Middle frontal gyrus (tissue), 1 donor: Measurements from ENCODE around the gene AP2S1.
"Not testable (repeated sequence)": the region's sequence is repeated elsewhere in the genome, so short reads cannot be mapped to it uniquely, and the experiment has no call there.

Source experiments
- DNase-seq: peaks from one replicate; pipeline ENCODE4 v3.0.0-alpha.2; 2015; ENCODE audit warnings: low spot score; ENCODE audit errors: extremely low spot score

The AP2S1 gene

DNA sequence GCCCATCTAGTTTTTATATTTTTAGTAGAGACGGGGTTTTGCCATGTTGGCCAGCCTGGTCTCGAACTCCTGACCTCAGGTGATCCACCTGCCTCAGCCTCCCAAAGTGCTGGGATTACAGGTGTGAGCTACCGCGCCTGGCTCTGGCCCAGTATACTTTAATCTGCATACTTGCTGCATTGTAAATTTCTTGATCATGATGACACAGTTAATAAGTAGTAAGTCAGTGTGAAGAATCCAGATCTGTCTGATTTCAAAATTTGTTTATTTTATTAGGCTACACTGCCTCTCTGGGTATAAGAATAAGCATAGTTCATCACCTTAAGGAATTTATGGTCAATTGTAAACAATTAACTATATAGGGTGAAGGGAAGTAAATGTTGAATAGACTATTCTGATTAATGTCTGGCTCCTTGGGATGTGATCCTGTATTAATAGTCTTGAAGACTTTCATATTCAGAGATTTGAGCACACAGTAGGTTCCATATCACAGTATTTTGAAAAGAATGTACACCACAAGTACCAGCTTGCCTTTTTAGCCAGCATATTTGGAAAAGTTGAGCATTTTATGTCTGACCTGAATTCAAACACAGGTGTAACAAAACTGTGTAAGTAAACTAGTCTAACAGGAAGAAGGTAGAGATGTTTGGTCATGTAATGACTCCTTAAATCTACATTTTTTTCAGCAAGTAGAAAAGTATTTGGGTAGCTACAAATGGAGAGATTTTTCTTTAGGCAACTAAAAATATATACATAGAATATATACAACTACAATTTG is 17.6 kb upstream of the AP2S1 start:
- no peak for DNase-seq

- no peak for DNase-seq
These were observed 16.5 kb upstream of the AP2S1 start for GRCh38 chr19:46867170-46867569.

DNA sequence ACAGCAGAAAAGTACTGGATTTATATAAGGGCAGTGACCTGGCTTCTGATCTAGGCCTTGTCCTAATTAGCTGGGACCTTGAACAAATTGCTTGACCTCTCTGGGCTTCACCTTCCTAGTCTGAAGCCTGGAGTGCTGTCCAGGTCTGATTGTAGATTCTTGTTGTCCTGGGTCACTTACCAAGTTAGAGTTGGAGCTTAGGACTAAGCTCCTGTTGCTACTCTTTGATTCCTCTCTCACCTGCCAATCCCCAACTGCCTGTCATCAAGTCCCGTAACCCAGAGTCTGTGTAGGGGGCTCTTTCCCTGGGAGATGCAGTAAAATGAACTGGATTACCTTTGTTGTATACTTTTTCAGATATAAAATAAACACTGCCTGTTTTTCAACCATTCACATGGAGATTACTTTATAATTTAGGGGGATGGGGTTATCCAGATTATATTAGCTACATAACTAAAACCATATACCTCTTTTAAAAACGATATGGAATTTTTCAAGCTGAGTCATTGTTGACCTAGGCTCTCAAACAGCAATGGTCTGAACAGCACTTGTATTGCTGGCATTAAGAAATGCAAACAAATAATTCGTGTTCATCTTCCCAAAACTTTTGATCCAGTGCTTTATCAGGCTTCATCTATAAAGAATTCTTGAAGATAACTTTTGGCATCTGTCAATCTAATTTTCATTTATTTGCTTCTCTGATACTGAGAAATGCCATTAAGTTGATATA is 15.9 kb upstream of the AP2S1 start:
- DNase-seq, result no peak

GRCh38 chr19:46863818-46864629 is 13.4 kb upstream of the AP2S1 start:
- no peak for DNase-seq

GRCh38 chr19:46862974-46863632 is 12.5 kb upstream of the AP2S1 start:
- DNase-seq, result no peak

DNA sequence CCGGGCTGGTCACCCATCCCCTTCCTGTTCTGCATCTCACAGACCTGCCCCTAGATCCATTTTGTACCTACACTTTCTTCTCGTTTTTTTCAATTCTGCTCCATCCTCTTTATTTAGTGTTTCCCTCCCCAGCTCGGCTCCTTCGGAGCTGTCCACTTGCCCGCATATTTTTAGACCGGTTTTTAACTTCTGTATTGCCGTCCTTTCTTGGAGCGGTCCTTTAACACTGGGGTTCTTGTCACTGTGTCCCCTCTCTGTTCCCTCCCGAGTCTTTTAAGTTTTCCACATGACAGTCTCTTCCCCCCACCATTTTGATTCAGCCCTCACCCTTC is 11.8 kb upstream of the AP2S1 start:
- no peak for DNase-seq

GRCh38 chr19:46861691-46862502 is 11.3 kb upstream of the AP2S1 start:
- DNase-seq, result no peak

- no peak for DNase-seq
These were observed 10.4 kb upstream of the AP2S1 start, which contains the start of gene ARHGAP35 for GRCh38 chr19:46860846-46861690. Gene ARHGAP35, plus strand, starts transcription at chr19:46860997. Its CDS starts 57,679 bp downstream, at chr19:46918676.

- DNase-seq, result peak; percentile 94
These were observed 9.6 kb upstream of the AP2S1 start for GRCh38 chr19:46860125-46860845.

DNA sequence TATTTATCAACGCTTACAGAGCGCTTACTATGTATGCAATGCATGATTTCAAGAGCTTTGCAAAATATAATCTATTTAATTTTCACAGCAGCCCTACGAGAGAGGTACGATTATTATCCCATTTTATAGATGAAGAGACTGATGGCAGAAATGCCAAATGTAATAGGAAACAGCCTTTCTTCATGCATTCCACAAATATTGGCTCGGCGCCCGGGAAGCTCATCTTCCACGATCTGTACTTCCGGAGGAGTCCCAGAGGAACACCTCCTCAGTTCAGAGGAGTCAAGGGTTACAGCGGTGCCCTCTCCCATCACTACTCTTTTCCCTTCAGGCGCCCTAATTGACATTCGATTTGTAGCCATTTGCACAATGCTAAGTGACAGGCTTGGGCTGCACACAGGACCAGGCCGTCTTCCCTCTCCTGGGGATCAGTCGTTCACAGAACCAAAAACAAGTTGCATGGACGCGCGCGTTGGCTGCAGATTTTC is 9.0 kb upstream of the AP2S1 start:
- no peak for DNase-seq

DNA sequence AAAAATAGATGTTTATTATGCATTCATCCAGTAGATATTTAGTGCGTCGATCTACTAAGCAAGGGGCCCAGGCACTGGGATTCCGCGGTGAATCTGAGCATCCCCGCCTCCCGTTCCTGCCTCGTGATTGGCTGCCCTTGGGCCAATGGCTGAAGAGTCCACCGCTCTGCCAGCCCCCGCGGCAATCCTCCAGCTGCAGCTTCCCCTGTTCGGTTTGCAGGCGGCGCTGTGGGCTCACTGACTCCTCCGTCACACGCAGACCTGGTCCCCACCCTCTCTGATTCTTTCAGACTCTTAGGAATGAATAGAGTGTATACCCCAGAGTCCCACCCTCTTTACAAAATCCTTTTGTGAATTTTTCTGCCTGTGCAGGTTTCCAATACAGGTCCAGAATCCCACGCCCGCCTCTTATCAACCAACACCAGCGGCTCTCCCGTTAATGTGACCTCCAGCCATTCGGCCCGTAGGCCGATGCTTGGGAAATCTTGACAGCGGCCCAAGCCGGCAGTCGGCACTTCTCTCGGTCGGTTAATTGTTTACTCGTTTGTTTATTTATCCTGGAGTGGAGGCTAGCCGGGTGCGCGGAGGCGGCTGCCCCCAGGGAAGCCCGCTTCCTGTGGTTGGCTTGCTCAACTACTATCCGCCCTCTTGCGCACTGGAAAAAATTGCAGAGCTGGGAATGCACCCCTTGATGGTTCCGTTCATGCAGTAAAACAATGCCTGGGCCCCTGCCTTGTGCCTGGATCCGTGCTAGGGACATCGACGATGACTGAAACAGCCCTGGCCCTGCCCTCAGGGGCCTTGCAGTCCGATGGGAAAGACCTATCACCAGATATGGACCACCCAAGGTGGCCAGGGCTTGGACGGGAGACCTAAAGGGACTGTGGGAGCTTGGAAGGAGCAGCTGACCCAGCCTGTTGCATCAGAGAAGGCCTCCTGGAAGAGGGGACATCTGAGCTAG is 5.7 kb upstream of the AP2S1 start:
- peak; percentile 95 for DNase-seq

GRCh38 chr19:46854698-46855097 is 4.1 kb upstream of the AP2S1 start:
- not testable (repeated sequence) for DNase-seq

DNA sequence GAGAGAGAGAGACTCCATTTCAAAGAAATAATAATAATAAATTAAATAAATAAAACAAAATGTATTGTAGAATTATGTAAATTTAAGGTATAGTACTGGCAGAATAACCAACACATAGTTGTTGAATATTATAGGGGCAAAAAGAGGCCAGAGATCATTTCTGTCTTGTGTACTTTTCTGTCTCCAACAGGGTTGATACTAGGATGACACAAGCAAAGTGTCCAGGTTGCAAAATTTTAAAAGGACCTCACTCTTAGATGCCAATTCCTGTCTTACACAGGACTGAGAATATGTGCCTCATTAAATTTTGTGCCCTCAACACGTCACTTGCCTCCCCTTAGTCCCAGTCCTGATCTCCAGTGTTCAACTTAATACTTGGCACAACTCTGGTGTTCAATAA is 2.2 kb upstream of the AP2S1 start:
- no peak for DNase-seq

- DNase-seq, result no peak
These were observed 1.0 kb downstream of the AP2S1 start for GRCh38 chr19:46849610-46850009.

- DNase-seq, result no peak
These were observed 2.3 kb downstream of the AP2S1 start for GRCh38 chr19:46848389-46848788.

DNA sequence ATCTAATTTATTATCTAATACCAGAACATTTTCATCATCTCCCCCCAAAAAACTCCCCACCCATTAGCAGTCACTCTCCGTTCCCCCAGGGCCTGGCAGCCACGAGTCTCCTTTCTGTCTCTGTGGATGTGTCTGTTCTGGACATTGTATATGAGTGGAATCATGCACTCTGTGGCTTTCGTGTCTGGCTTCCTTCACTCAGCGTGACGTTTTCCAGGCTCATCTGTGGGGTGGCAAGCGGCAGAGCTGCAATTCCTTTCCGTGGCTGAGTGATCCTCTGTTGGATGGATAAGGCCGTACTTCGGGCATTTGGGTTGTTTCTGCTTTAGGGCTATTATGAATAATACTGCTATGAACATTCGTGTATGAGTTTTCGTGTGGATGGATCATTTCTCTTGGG is 3.1 kb downstream of the AP2S1 start:
- DNase-seq, result no peak

- no peak for DNase-seq
These were observed 4.6 kb downstream of the AP2S1 start for GRCh38 chr19:46845959-46846459.
